Hematopoietic multipotent progenitor cell treated with erythropoietin and hydrocortisone succinate and interleukin-3 and kit ligand, for 6 days (in vitro differentiated cells): Measurements from ENCODE around the gene COPZ1.
"Not testable (repeated sequence)": the region's sequence is repeated elsewhere in the genome, so short reads cannot be mapped to it uniquely, and the experiment has no call there.

ENCODE experiments used
- DNase-seq: peaks from one replicate; pipeline ENCODE4 v3.0.0-alpha.2; 2015

Gene COPZ1

DNA sequence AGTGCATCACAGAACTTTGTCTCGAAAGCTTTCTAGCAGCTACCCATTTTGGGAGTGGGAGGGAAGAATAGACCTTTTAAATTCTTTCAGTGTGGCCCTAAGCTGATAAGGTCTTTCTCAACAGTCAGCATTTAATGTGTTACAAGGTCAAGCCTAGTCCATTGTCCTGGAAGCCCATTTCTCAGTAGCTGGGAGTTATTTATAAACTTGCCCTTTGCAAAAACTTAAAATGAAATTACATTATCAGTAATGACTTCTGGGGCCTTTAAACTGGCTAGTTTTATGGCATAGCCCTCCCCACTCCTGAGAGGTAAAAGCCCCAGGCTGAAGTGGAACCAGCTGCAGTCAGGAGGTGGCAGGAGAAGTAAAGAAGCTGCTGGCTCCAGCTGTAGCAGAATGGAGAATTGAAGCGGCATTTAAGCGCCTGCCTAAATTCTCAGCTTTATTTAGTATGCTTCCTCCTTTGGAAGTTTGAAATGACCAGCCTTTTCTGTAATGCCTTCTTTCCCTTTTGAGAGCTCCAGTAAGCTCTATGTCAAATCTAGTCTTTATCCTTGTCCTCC lies 12.4 kb downstream of the COPZ1 start:
- peak; percentile 63 for DNase-seq

DNA sequence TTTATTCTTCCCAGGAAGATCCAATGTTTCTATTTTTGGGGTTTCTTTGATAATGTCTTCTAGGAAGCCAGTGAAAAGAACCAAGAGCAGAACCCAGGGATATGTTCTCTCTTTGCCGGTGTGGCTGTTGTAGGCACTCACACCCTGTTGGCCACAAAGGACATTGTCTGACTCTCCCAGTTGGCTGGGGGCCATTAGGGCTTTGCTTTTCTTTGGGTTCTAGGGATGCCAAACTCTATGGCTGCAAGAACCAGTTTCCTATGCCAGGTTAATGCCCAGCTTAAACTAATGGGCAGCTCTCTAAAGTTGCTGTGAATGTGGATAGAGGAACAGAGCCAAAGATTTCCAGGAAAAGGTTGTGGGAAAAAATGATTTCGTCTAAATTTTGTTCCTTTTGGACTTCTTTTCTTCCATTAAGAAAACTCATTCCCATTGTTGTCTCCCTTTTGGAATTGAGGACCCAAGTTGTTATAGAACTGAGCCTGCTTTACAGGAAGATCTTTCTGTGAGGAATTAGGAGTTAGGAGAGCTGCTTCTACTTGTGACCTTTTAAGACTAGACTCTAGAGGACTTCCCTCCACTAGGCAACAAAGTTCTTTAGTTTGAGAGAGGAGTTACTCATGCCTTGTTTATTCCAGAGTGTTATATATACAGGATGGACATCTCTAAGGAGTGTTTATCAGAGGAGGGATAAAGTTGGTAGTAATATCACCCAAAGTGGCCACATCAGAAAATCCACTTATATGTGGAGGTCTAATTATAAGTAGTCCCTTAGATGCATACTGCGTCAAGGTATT lies 13.1 kb downstream of the COPZ1 start:
- peak; percentile 54 for DNase-seq

DNA sequence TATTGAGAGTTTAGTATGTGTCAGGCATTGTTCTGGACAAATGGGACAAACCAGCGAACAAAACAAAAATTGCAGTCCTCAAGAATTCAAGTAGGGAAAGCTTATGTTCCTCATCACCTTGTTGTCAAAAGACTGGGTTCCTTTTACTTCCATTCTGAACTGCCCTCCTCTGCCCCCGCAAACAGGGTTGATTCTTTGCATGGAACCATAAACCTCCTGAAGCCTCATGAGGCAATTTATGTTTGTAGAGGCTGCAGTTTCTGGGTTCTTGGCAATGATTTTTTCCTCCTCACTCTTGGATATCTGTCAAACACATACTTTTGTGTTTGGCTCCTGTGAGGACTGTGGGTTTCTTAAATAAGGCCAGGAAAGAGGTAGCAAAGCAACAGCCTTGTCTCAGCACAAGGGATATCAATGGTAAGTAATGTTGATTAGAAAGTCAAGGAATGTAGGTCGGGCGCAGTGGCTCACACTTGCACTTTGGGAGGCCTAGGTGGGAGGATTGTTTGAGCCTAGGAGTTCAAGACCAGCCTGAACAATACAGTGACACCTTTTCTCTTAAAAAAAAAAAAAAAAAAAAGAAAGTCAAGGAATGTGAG lies 13.9 kb downstream of the COPZ1 start:
- no peak for DNase-seq

DNA sequence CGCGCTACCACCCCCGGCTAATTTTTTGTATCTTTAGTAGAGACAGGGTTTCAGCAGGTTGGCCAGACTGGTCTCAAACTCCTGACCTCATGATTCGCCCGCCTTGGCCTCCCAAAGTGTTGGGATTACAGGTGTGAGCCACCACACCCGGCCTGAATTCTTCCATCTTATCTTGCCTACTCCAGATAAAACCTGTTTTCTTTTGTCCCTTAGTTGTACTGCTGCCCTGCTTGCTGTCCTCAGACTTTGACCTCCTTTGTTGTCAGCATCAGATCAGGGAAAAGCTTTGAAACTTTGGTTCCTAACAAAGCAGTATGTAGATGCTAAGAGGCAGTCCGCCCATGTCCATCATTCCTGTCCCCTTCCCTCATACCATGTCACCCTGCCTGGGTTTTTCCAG lies 15.9 kb downstream of the COPZ1 start:
- no peak for DNase-seq

DNA sequence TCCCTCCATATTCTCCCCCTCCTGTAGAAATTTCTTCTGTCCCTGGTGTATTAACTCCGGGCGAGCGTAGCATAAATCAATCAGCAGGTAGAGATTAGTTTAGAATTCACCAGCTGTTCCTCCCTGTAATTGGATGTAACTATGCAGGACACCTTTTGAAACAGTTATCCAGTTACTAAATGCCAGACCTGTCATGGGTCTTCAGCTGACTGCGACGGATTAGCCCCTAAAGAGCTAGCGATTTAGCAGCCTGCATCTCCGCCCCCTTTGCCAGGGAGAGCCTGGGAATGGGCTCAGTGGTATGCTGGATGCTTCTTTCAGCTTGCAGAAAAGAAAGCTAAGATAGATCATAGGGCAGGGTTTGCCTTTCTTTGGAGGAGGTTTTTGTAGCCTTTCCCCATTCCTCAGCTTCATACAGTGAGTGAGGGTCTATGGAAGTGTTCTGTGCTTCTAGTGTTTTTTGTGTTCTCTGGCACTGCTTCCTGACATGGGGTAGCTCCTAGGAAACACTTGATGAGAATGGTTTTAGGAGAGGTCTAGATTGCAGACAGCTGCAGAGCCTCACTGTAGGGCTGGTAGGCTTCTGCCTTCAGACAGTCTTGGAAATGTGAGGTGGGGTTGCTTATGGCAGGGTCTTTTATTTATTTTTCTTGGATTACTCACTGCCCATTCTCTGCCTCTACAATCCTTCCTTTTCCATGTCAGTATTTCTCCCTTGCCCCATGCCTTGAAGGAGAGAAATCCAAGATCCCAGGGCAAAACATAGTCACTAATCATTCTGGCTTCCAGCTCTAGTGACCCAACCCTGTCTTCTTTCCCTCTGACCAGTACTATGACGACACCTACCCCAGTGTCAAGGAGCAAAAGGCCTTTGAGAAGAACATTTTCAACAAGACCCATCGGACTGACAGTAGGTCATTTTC lies 16.7 kb downstream of the COPZ1 start:
- no peak for DNase-seq

DNA sequence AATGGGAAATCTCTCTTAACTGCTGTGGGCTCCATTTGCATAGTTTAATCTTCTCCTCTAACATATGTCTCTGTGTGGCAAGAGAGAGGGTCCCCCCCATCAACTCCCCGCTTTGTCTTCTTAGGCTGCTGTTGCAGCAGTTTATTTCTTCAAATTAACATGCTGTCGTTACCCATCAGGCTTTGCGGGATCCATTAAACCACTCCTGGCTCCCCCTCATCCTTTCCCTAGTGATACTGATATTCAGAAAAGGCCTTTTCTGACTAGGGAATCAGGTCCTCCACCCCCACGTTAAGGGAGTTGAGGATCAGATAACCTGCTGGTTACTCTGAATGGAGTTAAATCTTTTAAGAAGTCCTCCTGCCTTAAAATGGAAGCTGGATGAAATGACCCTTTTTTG lies 24.1 kb downstream of the COPZ1 start:
- DNase-seq = no peak

DNA sequence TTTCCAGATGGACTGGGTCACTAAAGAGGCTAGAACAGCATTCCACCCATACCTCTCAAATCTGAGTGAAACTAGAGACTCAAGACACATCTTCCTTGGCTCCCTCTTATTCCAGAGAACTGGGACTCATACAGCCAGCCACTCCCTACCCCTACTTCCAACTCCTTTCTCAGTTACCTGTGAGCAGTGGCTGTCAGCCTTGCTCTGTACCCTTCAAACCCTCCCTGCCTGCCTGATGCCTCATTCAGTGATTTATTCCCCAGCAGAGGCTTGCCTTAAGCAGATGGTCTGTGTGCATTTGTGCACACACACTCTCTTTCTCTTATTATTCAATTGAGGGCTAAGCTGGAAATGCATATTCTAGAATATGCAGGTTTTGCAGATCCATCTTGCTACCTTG lies 24.7 kb downstream of the COPZ1 start:
- DNase-seq = no peak

DNA sequence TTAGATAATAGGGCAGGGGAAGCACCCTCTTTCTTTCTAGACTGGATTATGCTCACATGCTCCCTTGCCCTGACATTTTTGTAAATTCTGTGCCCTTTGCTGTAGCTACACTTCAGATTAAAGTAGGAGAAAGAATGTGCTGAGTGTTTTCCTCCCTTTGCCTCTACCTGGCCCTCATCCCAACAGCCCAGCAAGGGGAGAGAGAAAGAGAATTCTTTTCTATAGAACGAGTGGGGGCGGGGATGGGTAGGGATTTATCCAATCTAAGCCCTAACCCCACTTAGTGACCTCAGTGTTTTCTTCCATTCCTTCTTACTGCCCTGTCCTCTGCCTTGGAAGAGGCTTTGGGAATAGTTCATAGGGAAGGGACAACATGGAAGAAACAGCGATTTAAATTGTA lies 25.8 kb downstream of the COPZ1 start:
- DNase-seq = no peak

DNA sequence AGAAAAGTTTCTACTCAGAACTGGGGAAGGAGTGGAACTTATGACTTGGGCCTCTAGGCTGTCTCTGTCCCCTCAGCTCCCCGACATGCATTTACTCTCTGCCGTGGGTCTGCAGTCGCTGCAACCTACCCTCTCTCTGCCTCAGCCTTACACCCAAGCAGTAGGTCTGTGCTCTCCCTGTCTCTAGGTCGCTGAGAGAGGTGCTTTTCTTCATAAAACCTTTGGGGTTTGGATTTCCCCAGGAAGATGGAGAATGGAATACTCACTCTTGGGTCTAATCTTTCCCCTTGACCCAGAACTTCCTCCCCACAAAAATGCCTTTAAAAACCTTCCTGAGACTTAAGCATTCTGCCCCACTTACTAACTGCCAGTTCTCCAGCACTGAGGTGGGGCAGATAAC lies 26.4 kb downstream of the COPZ1 start:
- no peak for DNase-seq

DNA sequence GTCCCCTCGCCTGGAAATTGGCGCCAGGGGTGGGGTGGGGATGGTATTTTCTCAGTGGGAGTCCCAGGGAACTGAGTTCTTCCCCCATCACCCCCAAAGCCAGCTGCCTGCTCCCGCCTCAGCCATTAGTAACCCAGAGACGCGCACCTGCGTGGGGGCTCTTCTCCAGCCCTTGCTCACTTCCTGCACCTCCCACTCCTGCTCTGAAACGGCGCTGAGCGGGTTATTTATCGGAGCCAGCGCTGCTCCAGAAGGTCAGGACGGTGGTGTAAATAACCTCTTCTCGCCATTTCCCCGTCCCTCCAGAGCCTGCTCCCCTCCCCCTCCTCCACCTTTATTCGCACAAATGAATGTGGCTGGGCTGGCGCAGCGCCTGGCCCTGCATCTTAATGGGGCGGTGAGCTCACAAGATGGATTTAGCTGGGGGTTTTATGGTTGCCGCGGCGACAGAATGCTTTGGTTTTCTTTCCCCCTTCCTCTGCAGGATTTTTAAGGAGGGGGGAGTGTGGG lies 27.1 kb downstream of the COPZ1 start:
- no peak for DNase-seq

DNA sequence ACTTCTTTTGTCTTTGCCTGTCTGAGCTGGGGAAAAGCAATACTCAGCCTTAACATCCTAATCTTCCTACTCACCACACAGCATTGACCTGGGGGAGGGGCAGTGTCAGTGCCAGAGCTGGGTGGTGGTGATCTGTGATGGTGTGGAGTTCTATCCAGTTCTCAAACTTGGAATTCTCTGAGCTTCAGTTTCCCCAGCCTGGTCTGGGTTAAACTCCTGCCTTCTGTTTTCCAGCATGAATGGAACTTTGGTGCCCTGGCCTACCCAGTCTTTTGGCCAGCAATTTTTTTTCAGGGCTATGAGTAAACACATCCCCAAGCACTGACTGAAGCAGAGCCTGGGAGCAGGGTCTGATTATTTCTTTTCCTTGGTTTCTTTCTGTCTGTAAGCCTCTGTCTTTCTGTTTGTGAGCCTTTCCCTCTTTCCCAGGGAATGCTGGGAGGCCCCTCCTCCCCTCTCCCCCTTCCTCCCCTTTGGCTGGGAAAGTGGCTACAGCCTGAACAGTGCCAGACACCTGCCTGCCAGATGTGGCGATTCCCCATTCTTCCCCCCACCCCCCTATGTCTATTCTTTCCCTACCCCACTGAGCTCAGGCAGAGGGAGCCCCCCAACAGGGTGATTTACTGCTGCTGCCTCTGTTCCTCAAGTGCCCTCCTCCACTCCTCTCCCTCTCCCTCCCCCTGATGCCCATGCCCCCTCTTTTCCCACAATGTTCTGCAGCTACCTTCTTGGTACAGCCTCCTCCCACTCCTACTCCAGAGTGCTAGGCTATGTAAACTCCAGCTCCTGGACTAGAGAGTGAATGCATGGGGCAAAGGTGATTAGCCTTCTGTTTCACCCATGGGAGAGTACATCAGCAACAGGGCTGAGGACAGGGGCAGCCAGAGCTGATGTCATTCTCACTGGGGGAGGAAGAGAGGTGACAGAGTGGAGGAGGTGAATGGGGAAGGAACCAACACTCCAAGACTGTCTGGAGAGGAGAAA lies 28.3 kb downstream of the COPZ1 start:
- DNase-seq = peak; percentile 38

DNA sequence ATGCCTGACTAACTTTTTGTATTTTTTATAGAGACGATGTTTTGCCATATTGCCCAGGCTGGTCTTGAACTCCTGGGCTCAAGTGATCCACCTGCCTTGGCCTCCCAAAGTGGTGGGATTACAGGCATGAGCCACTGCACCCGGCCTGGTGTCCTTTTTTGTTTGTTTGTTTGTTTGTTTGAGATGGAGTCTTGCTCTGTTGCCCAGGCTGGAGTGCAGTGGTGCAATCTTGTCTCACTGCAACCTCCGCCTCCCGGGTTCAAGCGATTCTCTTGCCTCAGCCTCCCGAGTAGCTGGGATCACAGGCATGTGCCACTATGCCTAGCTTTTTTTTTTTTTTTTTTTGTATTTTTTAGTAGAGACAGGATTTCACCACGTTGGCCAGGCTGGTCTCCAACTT lies 29.3 kb downstream of the COPZ1 start:
- DNase-seq = not testable (repeated sequence)

DNA sequence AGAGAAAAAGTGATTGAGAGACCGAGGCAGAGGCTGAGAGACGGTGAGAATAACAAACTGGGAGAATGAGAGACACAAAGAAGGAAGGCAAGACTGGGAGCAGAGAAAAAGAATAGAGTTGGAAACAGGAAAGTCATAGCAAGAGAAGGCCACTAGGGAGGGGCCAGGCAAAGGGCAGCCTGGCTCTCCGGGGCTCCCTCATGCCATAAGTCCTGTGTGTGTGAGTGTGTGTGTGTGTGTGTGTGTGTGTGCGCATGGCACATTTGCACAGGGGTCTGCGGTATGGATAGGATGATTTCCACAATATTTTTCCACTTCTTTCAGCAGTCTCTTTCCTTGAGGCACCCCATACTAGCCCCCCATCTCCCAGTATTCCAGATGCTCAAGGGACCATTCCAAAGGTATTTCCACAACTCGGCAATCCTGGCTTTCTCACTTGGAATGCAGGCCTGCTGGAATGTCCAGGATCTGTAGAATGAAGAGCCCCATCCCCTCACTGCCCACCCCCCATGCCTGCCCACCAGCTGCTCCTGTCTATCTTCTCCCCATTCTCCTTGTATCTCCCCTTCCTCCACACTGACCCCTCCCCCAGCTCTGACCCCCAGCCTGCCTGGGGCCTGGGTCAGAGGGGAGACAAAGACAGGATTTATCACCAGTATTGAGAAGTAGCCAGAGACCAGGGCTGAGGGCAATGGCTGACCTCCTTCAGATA lies 30.3 kb downstream of the COPZ1 start:
- DNase-seq = no peak

DNA sequence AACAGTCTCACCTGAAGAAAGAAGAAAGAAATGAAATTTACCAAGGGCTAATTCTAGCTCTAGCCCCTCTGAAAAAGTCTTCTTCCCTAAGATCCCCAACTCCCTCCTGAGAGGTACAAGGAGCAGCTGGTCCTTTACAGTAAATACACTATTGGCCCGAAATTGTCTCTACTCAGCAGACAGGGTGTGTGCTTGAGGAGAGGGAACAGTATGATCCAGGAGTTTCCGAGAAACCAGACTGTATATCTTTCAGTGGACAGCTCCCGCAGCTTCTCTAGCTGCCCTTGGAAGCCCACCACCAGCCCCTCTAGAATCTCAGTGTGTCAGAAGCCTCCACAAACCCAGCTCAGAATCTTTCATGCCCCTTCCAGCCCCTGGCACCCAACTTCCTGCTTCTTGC lies 31.3 kb downstream of the COPZ1 start:
- DNase-seq = no peak

DNA sequence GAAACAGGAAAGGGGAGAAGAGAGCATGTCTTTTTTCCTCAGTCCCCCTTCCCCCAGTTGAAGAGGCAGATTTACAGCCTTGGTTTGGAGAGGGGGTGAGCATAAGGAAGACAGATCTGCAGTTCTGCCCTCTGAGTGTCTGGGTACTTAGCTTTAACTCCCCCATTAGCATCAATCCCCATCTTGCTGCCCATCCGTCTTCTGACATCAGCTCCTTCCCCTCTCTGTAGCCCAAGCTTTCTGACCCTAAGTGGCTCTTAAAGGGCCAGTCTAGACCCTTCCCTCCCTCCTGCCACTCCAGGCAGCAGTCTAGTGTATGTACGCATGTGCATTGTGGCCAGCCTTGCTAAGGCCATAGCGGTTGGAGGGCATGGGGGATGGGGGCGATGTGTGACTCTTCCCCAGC lies 32.0 kb downstream of the COPZ1 start:
- no peak for DNase-seq

DNA sequence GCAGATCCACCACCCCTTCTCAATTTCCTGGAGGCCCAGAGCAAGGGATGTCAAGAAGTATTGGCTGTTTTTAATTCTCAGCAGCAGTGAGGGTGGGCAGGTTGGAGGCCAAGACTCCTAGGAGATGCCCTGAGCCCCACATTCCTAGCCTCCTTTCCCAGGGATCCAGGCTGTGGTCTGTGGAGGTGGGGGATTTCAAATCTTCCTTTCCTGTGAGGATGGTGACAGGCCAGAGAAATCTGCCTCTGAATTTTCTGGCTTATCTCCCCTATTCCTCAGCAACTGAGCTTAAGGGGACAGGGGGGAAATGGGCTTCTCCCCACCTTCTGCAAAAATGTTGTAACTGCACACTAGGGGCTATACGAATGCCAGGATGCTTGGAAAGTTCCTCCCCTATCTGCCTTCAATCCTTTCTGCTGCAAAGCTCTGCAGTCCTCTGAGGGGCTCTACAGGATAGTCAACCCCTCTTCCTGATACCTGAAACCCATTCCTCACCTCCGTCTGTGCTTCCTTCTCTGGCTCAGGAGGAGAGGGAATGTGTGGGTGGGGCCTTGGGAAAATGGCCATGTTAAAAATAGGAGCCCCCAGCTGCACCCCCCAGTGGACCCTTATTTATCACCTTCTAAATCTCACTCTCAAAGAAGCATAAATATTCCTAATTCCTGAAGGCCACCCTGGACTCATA lies 32.7 kb downstream of the COPZ1 start:
- DNase-seq = no peak

DNA sequence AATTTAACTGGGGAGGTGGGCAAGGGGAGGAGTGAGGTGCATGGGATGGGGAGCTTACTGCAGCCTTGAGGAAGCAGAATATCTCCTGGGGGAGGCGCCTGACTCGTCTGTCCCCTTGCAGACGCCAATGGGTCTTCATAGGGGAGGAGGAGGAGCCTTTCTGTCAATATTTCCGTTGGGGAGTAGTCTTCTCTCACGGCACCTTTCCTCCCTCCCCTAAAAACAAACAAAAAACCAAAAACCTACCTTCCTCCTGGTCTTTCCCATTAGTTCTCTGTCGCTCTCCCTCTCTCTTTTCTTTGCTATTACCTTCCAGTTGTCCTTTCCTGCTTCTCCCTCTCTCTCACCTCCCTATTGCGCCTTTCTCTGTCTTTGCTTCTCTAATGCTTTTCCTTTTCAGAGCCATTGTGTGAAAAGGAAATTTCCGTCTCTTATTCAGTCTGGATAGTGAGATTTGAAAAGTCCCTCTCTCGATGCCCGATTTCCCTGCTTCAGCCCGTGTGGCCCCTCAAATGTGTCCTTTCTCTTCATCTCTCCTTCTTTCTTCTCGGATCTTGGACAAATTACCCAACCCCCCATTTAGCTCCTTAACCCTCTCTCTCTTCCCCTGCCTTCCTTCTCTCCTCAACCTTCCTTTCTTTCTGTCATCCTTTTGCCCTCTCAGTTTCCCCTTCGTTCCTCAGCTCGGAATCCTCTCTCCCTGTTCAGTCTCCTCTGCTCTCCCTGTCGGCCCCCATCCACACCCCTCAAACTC lies 33.4 kb downstream of the COPZ1 start:
- peak; percentile 36 for DNase-seq

DNA sequence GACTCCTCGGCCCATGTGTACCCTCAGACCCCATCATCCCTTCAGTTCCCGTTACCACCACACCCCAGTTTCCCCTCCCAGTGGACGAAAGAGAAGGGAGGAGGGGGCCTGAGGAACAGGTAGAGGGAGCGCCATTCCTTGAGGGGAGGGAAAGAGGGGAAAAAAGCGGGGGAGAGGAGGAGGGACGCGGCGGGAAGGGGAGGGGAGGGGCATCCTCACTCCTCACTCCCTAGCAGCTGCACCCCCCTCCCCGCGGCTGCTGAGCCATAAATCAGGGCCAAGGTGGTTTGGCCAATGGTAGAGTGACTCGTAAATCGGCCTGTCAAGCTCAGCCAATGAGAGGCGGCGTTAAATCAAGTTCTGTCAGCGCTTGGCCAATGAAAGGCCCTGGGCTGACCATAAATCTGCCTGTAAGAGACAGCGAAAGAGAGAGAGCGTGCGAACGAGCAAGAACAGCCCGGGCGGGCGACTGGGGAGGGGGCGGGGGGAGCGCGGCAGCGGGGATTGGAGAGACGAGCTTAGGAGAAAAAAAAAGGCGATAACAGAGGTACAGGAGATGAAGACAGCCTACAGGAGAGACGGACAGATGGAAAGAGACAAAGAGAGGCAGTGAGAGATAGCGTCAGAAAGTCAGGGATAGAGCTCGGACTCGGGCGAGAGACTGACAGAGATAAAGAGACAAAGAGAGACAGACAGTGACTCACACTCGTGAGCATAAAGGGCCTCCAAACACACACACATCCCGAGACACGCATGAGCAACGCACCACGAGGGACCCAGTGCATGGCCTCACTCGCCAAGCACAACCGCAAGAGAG lies 34.2 kb downstream of the COPZ1 start:
- DNase-seq = peak; percentile 98
